Tibial nerve (tissue), 4 donors: ENCODE results near the gene ISY1. TPM values are rescaled to one million over a fixed set of nuclear protein-coding genes. Genes with fewer than 3 reads are reported as not detected.
"Not testable (repeated sequence)": the region's sequence is repeated elsewhere in the genome, so short reads cannot be mapped to it uniquely, and the experiment has no call there.

Experiments used
- DNase-seq, 2 donors: peaks; one replicate each; pipeline ENCODE4 v3.0.0-alpha.2; 2019; ENCODE audit warnings: low spot score in 2 of 2
- H3K27ac ChIP-seq, 4 donors: fragments of 200-600 bp; sonication (generic) in 3 of 4; one replicate each; pipeline ENCODE4 v1.5.1; 2017 to 2019; ENCODE audit warnings: mild to moderate bottlenecking in 1 of 4
- H3K27me3 ChIP-seq, 2 donors: fragments of 200-600 bp; sonication (generic) in 1 of 2; one replicate each; pipeline versions ENCODE4 v1.5.1 to v1.6.0; 2017 to 2019
- H3K36me3 ChIP-seq, 3 donors: fragments of 200-600 bp; sonication (generic); one replicate each; pipeline ENCODE4 v1.5.1; 2018 to 2019
- H3K4me1 ChIP-seq, 4 donors: fragments of 200-600 bp; sonication (generic) in 3 of 4; one replicate each; pipeline ENCODE4 v1.5.1; 2017 to 2019
- H3K4me3 ChIP-seq, 4 donors: fragments of 200-600 bp; sonication (generic) in 3 of 4; one replicate each; pipeline ENCODE4 v1.5.1; 2017 to 2019; ENCODE audit warnings: mild to moderate bottlenecking in 1 of 4, moderate library complexity in 1 of 4
- H3K9me3 ChIP-seq, 4 donors: fragments of 200-600 bp; sonication (generic) in 3 of 4; one replicate each; pipeline ENCODE4 v1.5.1; 2017 to 2019
- CTCF ChIP-seq, 5 experiments: fragments of 200-600 bp in 3 of 5; fragments of 450-650 bp in 2 of 5; sonication (generic) in 3 of 5; IDR thresholded peaks; one replicate each; pipeline ENCODE4 v1.5.1; 2016 to 2019; ENCODE audit warnings: antibody characterized with exemption in 5 of 5, mild to moderate bottlenecking in 3 of 5, moderate library complexity in 2 of 5
- EP300 ChIP-seq, 2 donors: sonication (generic); formaldehyde crosslinking; IDR thresholded peaks; one replicate each; pipeline ENCODE4 v1.6.1; 2017; ENCODE audit warnings: antibody characterized with exemption in 2 of 2, mild to moderate bottlenecking in 1 of 2
- POLR2A ChIP-seq, 2 donors: fragments of 450-650 bp; IDR thresholded peaks; one replicate each; pipeline ENCODE4 v1.6.1; 2017; ENCODE audit warnings: antibody characterized with exemption in 2 of 2, mild to moderate bottlenecking in 2 of 2, moderate library complexity in 2 of 2
- WGBS, 2 donors: methylation state at CpG; one replicate each; pipeline ENCODE4 v1.1.5; 2018; 5-methylcytosine and 5-hydroxymethylcytosine counted together
- total RNA-seq, 4 donors: library from RNA; depleted of rRNA; stranded (reverse); fragments of >200 nt; gene quantifications; one replicate each; pipeline ENCODE4 v1.1.0, GENCODE V29; 2016

ISY1 gene
- total RNA-seq, 4 donors from 2014 or later = 9.8 to 20.9 (median 16.0) TPM

- Histone ChIP-seq H3K27ac (peak overlapping the region in 1 of 4 donors; percentile 23), H3K4me3 (no peak overlapping the region), H3K36me3 (peaks cover 0 to 17% (median 0%) of the 10 kb centered on the region in 3 donors), H3K9me3 (no peaks in the 10 kb centered on the region), H3K27me3 (no peaks in the 10 kb centered on the region), H3K4me1 (peaks cover 0 to 43% (median 19%) of the 10 kb centered on the region in 4 donors)
- WGBS, 2 donors = 39 to 46% methylated on average over 5 of the region's 5 CpGs
- no peak for DNase-seq
- TF ChIP-seq CTCF (IDR thresholded peaks at IDR 0.05) = no peak
- TF ChIP-seq POLR2A (IDR thresholded peaks at IDR 0.05) = no peak
- no peak for TF ChIP-seq EP300 (IDR thresholded peaks at IDR 0.05)
Observed at GRCh38 chr3:129116482-129116946, 44.3 kb downstream of the ISY1 start.

- peaks cover 0 to 33% (median 0%) of the 10 kb centered on the region in 3 donors for H3K36me3 ChIP-seq
- DNase-seq = no peak
- H3K27ac ChIP-seq = no peak overlapping the region
- 84 to 85% methylated on average over 6 of the region's 6 CpGs for WGBS, 2 donors
- no peak overlapping the region for H3K4me3 ChIP-seq
- TF ChIP-seq CTCF (IDR thresholded peaks at IDR 0.05) (no peak), EP300 (IDR thresholded peaks at IDR 0.05) (no peak), POLR2A (IDR thresholded peaks at IDR 0.05) (no peak)
- peaks cover 0 to 31% (median 10%) of the 10 kb centered on the region in 4 donors for H3K4me1 ChIP-seq
- no peaks in the 10 kb centered on the region for H3K27me3 ChIP-seq
- H3K9me3 ChIP-seq = no peaks in the 10 kb centered on the region
Observed at GRCh38 chr3:129114455-129114854, 46.4 kb downstream of the ISY1 start.

- H3K4me3 ChIP-seq = no peak overlapping the region
- H3K9me3 ChIP-seq = no peaks in the 10 kb centered on the region
- peaks cover 0 to 45% (median 0%) of the 10 kb centered on the region in 3 donors for H3K36me3 ChIP-seq
- DNase-seq = no peak
- H3K4me1 ChIP-seq = peaks cover 0 to 18% (median 2%) of the 10 kb centered on the region in 4 donors
- H3K27ac ChIP-seq = no peak overlapping the region
- H3K27me3 ChIP-seq = no peaks in the 10 kb centered on the region
- 86% methylated on average over 3 of the region's 3 CpGs for WGBS, 2 donors
- TF ChIP-seq CTCF (IDR thresholded peaks at IDR 0.05) = no peak
- no peak for TF ChIP-seq EP300 (IDR thresholded peaks at IDR 0.05)
- TF ChIP-seq POLR2A (IDR thresholded peaks at IDR 0.05) = no peak
Observed at GRCh38 chr3:129112308-129113052, 48.4 kb downstream of the ISY1 start.

- DNase-seq, H3K27me3 ChIP-seq, H3K9me3 ChIP-seq, H3K4me3 ChIP-seq, H3K27ac ChIP-seq: not testable (repeated sequence)
- 96 to 97% methylated on average over 10 of the region's 10 CpGs for WGBS, 2 donors
- peaks cover 0 to 14% (median 2%) of the 10 kb centered on the region in 4 donors for H3K4me1 ChIP-seq
- peaks cover 0 to 57% (median 0%) of the 10 kb centered on the region in 3 donors for H3K36me3 ChIP-seq
Observed at GRCh38 chr3:129111076-129111780, 49.6 kb downstream of the ISY1 start.

GRCh38 chr3:129107793-129108192, 53.1 kb downstream of the ISY1 start:
- WGBS, 2 donors = 81 to 87% methylated on average over 8 of the region's 8 CpGs
- H3K4me3 ChIP-seq = no peak overlapping the region

More at GRCh38 chr3:129107793-129108192, 53.1 kb downstream of the ISY1 start:
- peaks cover 0 to 44% (median 0%) of the 10 kb centered on the region in 3 donors for H3K36me3 ChIP-seq
- TF ChIP-seq EP300 (IDR thresholded peaks at IDR 0.05) = no peak
- TF ChIP-seq CTCF (IDR thresholded peaks at IDR 0.05) = no peak
- TF ChIP-seq POLR2A (IDR thresholded peaks at IDR 0.05) = no peak
- no peak for DNase-seq
- H3K4me1 ChIP-seq = peaks cover 0 to 12% (median 0%) of the 10 kb centered on the region in 4 donors
- no peaks in the 10 kb centered on the region for H3K9me3 ChIP-seq
- no peak overlapping the region for H3K27ac ChIP-seq
- H3K27me3 ChIP-seq = no peaks in the 10 kb centered on the region
